ENCODE data around the gene SLC1A2.

Gene SLC1A2

GRCh38 chr11:35461917-35462538 is 42.7 kb upstream of the SLC1A2 start:
- H3K36me3 ChIP-seq (replicated peaks; ENCODE audit: low read depth, low read length), result no peaks in the 10 kb centered on the region
- H3K79me2 ChIP-seq (ENCODE audit: low read length), result no peaks in the 10 kb centered on the region
- H4K20me1 ChIP-seq (ENCODE audit: insufficient read depth, low read length), result no peaks in the 10 kb centered on the region
- H3K27me3 ChIP-seq (ENCODE audit: low read depth, low read length), result peaks cover 63% of the 10 kb centered on the region
- no peak overlapping the region for H2AFZ ChIP-seq (ENCODE audit: low read depth, low read length)
- TF ChIP-seq EZH2phosphoT487 (IDR thresholded peaks at IDR 0.05; ENCODE audit: low read depth), result no peak
- TF ChIP-seq, protein P1, sequence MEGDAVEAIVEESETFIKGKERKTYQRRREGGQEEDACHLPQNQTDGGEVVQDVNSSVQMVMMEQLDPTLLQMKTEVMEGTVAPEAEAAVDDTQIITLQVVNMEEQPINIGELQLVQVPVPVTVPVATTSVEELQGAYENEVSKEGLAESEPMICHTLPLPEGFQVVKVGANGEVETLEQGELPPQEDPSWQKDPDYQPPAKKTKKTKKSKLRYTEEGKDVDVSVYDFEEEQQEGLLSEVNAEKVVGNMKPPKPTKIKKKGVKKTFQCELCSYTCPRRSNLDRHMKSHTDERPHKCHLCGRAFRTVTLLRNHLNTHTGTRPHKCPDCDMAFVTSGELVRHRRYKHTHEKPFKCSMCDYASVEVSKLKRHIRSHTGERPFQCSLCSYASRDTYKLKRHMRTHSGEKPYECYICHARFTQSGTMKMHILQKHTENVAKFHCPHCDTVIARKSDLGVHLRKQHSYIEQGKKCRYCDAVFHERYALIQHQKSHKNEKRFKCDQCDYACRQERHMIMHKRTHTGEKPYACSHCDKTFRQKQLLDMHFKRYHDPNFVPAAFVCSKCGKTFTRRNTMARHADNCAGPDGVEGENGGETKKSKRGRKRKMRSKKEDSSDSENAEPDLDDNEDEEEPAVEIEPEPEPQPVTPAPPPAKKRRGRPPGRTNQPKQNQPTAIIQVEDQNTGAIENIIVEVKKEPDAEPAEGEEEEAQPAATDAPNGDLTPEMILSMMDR (IDR thresholded peaks at IDR 0.05; ENCODE audit: low read depth, low read length), result no peak
- H3K4me1 ChIP-seq (ENCODE audit: low read length), result no peaks in the 10 kb centered on the region
- no peaks in the 10 kb centered on the region for H3K9me3 ChIP-seq (ENCODE audit: insufficient read depth, low read length)
- no peak overlapping the region for H3K4me2 ChIP-seq (ENCODE audit: low read length)
- H3K4me3 ChIP-seq (ENCODE audit: low read length), result no peak overlapping the region
- no peak overlapping the region for H3K27ac ChIP-seq (ENCODE audit: low read length)
- no peak overlapping the region for H3K9ac ChIP-seq (ENCODE audit: low read length)

DNA sequence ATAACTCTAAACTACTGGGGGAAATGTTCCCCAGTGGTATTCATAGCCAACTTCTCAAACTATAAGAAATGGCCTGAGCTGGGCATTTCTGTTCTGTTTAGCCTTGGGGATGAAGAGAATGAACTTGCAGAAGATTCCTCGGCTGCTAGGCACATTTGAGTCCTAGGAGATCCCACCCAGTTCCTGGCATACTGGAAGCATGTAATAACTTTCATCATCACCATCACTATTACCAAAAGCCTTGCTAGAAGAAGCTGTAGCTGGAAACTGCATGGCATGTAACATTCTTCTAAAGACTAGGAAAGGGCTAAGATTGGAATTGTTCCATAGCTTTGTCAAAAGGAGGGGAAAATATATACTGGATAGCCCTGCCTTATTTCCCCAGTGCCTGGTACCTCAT is 40.1 kb upstream of the SLC1A2 start:
- peaks cover 70% of the 10 kb centered on the region for H3K27me3 ChIP-seq (ENCODE audit: low read depth, low read length)
- H3K9ac ChIP-seq (ENCODE audit: low read length), result no peak overlapping the region
- no peak overlapping the region for H3K4me3 ChIP-seq (ENCODE audit: low read length)
- no peaks in the 10 kb centered on the region for H4K20me1 ChIP-seq (ENCODE audit: insufficient read depth, low read length)
- no peaks in the 10 kb centered on the region for H3K9me3 ChIP-seq (ENCODE audit: insufficient read depth, low read length)
- H2AFZ ChIP-seq (ENCODE audit: low read depth, low read length), result no peak overlapping the region
- no peaks in the 10 kb centered on the region for H3K79me2 ChIP-seq (ENCODE audit: low read length)
- H3K36me3 ChIP-seq (replicated peaks; ENCODE audit: low read depth, low read length), result no peaks in the 10 kb centered on the region
- no peaks in the 10 kb centered on the region for H3K4me1 ChIP-seq (ENCODE audit: low read length)
- H3K4me2 ChIP-seq (ENCODE audit: low read length), result no peak overlapping the region
- TF ChIP-seq, protein P1 (IDR thresholded peaks at IDR 0.05; ENCODE audit: low read depth, low read length), result no peak
- TF ChIP-seq EZH2phosphoT487 (IDR thresholded peaks at IDR 0.05; ENCODE audit: low read depth), result no peak
- no peak overlapping the region for H3K27ac ChIP-seq (ENCODE audit: low read length)

- H3K36me3 ChIP-seq (replicated peaks; ENCODE audit: low read depth, low read length), result no peaks in the 10 kb centered on the region
- no peak overlapping the region for H3K4me3 ChIP-seq (ENCODE audit: low read length)
- no peaks in the 10 kb centered on the region for H3K79me2 ChIP-seq (ENCODE audit: low read length)
- H3K4me1 ChIP-seq (ENCODE audit: low read length), result no peaks in the 10 kb centered on the region
- H3K9me3 ChIP-seq (ENCODE audit: insufficient read depth, low read length), result no peaks in the 10 kb centered on the region
- no peak overlapping the region for H2AFZ ChIP-seq (ENCODE audit: low read depth, low read length)
- no peak overlapping the region for H3K27ac ChIP-seq (ENCODE audit: low read length)
- H4K20me1 ChIP-seq (ENCODE audit: insufficient read depth, low read length), result no peaks in the 10 kb centered on the region
- TF ChIP-seq, protein P1 (IDR thresholded peaks at IDR 0.05; ENCODE audit: low read depth, low read length), result no peak
- no peak for TF ChIP-seq EZH2phosphoT487 (IDR thresholded peaks at IDR 0.05; ENCODE audit: low read depth)
- no peak overlapping the region for H3K4me2 ChIP-seq (ENCODE audit: low read length)
- H3K27me3 ChIP-seq (ENCODE audit: low read depth, low read length), result peaks cover 65% of the 10 kb centered on the region
- H3K9ac ChIP-seq (ENCODE audit: low read length), result no peak overlapping the region
Observed at GRCh38 chr11:35458846-35459245, 39.5 kb upstream of the SLC1A2 start.

DNA sequence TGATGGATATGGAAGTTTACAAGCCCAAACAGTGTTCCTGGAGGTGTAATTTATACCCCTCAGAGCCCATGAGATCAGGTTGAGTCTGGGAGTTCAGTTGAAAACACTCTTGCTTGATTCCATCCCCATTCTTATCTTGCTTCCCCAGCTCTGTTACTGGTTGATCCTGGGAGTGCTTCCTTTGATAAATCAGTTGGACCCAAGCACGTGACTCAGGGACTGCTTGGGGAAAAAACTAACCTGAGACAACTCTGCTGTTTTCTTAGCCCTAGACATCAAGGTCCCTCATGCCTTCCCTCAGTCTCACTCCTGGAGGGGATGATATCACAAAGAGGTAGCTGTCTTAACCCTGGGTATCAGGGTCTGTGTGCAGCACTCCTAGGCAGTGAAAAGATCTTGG is 35.0 kb upstream of the SLC1A2 start:
- H3K4me2 ChIP-seq (ENCODE audit: low read length), result no peak overlapping the region
- H3K9me3 ChIP-seq (ENCODE audit: insufficient read depth, low read length), result no peaks in the 10 kb centered on the region
- H3K79me2 ChIP-seq (ENCODE audit: low read length), result no peaks in the 10 kb centered on the region
- no peak overlapping the region for H2AFZ ChIP-seq (ENCODE audit: low read depth, low read length)
- no peak overlapping the region for H3K4me3 ChIP-seq (ENCODE audit: low read length)
- H3K9ac ChIP-seq (ENCODE audit: low read length), result no peak overlapping the region
- H3K36me3 ChIP-seq (replicated peaks; ENCODE audit: low read depth, low read length), result no peaks in the 10 kb centered on the region
- no peaks in the 10 kb centered on the region for H4K20me1 ChIP-seq (ENCODE audit: insufficient read depth, low read length)
- H3K27me3 ChIP-seq (ENCODE audit: low read depth, low read length), result peaks cover 47% of the 10 kb centered on the region
- H3K27ac ChIP-seq (ENCODE audit: low read length), result no peak overlapping the region
- TF ChIP-seq, protein P1 (IDR thresholded peaks at IDR 0.05; ENCODE audit: low read depth, low read length), result no peak
- TF ChIP-seq EZH2phosphoT487 (IDR thresholded peaks at IDR 0.05; ENCODE audit: low read depth), result no peak
- H3K4me1 ChIP-seq (ENCODE audit: low read length), result no peaks in the 10 kb centered on the region
